GM19468 (cell line): ENCODE results near the gene ACTR6.
"Not testable (repeated sequence)": the region's sequence is repeated elsewhere in the genome, so short reads cannot be mapped to it uniquely, and the experiment has no call there.

Source experiments
- ATAC-seq: cut with Tn5 transposase; IDR thresholded peaks from one replicate; pipeline ENCODE4 v1.9.1; 2021; ENCODE audit warnings: mild to moderate bottlenecking, moderate library complexity, moderate number of reproducible peaks; ENCODE audit not compliant: unreplicated experiment; ENCODE audit errors: extremely low read depth

The ACTR6 gene

GRCh38 chr12:100200463-100201181, at the start of gene ACTR6:
Gene ACTR6 (plus strand): TSS chr12:100200815. CDS start chr12:100200852, 37 bp downstream.
- ATAC-seq = peak; percentile 91

- ATAC-seq = no peak
Measured at GRCh38 chr12:100151769-100152168, 48.8 kb upstream of the ACTR6 start.

GRCh38 chr12:100153131-100153530, 47.5 kb upstream of the ACTR6 start:
- ATAC-seq = no peak

- ATAC-seq = no peak
Measured at GRCh38 chr12:100154474-100155247, 46.0 kb upstream of the ACTR6 start.

GRCh38 chr12:100156731-100157426, 43.7 kb upstream of the ACTR6 start:
- no peak for ATAC-seq

GRCh38 chr12:100157427-100157821, 43.2 kb upstream of the ACTR6 start:
- ATAC-seq = no peak

- no peak for ATAC-seq
Measured at GRCh38 chr12:100158535-100158934, 42.1 kb upstream of the ACTR6 start.

GRCh38 chr12:100159391-100160104, 41.1 kb upstream of the ACTR6 start:
- ATAC-seq = no peak

- ATAC-seq = peak; percentile 100
Measured at GRCh38 chr12:100163416-100164152, 37.0 kb upstream of the ACTR6 start.

- ATAC-seq = no peak
Measured at GRCh38 chr12:100164153-100164704, 36.4 kb upstream of the ACTR6 start.

GRCh38 chr12:100165356-100165755, 35.3 kb upstream of the ACTR6 start:
- ATAC-seq = no peak

GRCh38 chr12:100166232-100166631, 34.4 kb upstream of the ACTR6 start:
- no peak for ATAC-seq

GRCh38 chr12:100168562-100168961, 32.1 kb upstream of the ACTR6 start:
- no peak for ATAC-seq

- no peak for ATAC-seq
Measured at GRCh38 chr12:100169345-100169744, 31.3 kb upstream of the ACTR6 start.

- ATAC-seq = no peak
Measured at GRCh38 chr12:100170313-100170858, 30.2 kb upstream of the ACTR6 start.

GRCh38 chr12:100171248-100171647, 29.4 kb upstream of the ACTR6 start:
- no peak for ATAC-seq

GRCh38 chr12:100173111-100173510, 27.5 kb upstream of the ACTR6 start:
- ATAC-seq = no peak

GRCh38 chr12:100174495-100174894, 26.1 kb upstream of the ACTR6 start:
- ATAC-seq = no peak

- ATAC-seq = not testable (repeated sequence)
Measured at GRCh38 chr12:100176493-100176892, 24.1 kb upstream of the ACTR6 start.
